SK-N-SH treated with all-trans-retinoic acid at 6 μM for 48 hours (cell line): ENCODE results near the gene OSBPL2.

Experiments used
- ATAC-seq: fragments of 200-7000 bp; cut with Tn5 transposase; 3 replicates; pipeline ENCODE4 v1.9.1; 2020; ENCODE audit warnings: mild to moderate bottlenecking, moderate library complexity
- ARNTL ChIP-seq: fragments of 450-650 bp; formaldehyde crosslinking; IDR thresholded peaks from 2 replicates; pipeline ENCODE4 v1.5.0; 2020; ENCODE audit warnings: low read depth, mild to moderate bottlenecking, moderate library complexity, borderline replicate concordance
- BACH2 ChIP-seq: fragments of 250-450 bp; sonication (Bioruptor Pico); IDR thresholded peaks from 2 replicates; pipeline ENCODE4 v1.9.0; 2021; ENCODE audit warnings: mild to moderate bottlenecking, borderline replicate concordance
- CSDC2 ChIP-seq: fragments of 250-450 bp; sonication (Bioruptor Pico); IDR thresholded peaks from 2 replicates; pipeline ENCODE4 v1.5.0; 2020; ENCODE audit warnings: mild to moderate bottlenecking, moderate library complexity
- ISL1 ChIP-seq: fragments of 250-450 bp; sonication (Bioruptor Pico); IDR thresholded peaks from 2 replicates; pipeline ENCODE4 v2.1.2; 2022; ENCODE audit warnings: mild to moderate bottlenecking, moderate library complexity
- PPARA ChIP-seq: fragments of 250-450 bp; sonication (Bioruptor Pico); IDR thresholded peaks from 2 replicates; pipeline ENCODE4 v1.5.0; 2020; ENCODE audit warnings: mild to moderate bottlenecking, borderline replicate concordance
- SNAI2 ChIP-seq: fragments of 250-450 bp; sonication (Bioruptor Pico); IDR thresholded peaks from 2 replicates; pipeline ENCODE4 v1.5.0; 2020; ENCODE audit warnings: mild to moderate bottlenecking, moderate library complexity
- ZC3H10 ChIP-seq: fragments of 250-450 bp; sonication (Bioruptor Pico); IDR thresholded peaks from 2 replicates; pipeline ENCODE4 v1.5.1; 2021; ENCODE audit warnings: mild to moderate bottlenecking, moderate library complexity
- ZFP3 ChIP-seq: fragments of 250-450 bp; sonication (Bioruptor Pico); IDR thresholded peaks from 2 replicates; pipeline ENCODE4 v1.5.0; 2020; ENCODE audit warnings: mild to moderate bottlenecking, moderate library complexity
- ZFP30 ChIP-seq: fragments of 450-650 bp; formaldehyde crosslinking; IDR thresholded peaks from 2 replicates; pipeline ENCODE4 v1.5.0; 2022; ENCODE audit warnings: mild to moderate bottlenecking, moderate library complexity
- ZNF565 ChIP-seq: fragments of 450-650 bp; formaldehyde crosslinking; conservative IDR thresholded peaks from 2 replicates; pipeline ENCODE4 v1.5.0; 2020; ENCODE audit warnings: low read depth, mild to moderate bottlenecking, moderate library complexity
- ZNF70 ChIP-seq: fragments of 450-650 bp; formaldehyde crosslinking; IDR thresholded peaks from 2 replicates; pipeline ENCODE4 v1.5.0; 2020; ENCODE audit warnings: mild to moderate bottlenecking, moderate library complexity
- ZNF8 ChIP-seq: fragments of 450-650 bp; formaldehyde crosslinking; IDR thresholded peaks from 2 replicates; pipeline ENCODE4 v1.5.0; 2020; ENCODE audit warnings: mild to moderate bottlenecking, moderate library complexity
- TF ChIP-seq, protein P1 (sequence below): fragments of 250-450 bp; sonication (Bioruptor Pico); IDR thresholded peaks from 2 replicates; pipeline ENCODE4 v1.8.0; 2021; ENCODE audit warnings: low read depth, mild to moderate bottlenecking, moderate library complexity, borderline replicate concordance
- TF ChIP-seq, protein P2 (sequence below): fragments of 250-450 bp; sonication (Bioruptor Pico); IDR thresholded peaks from 2 replicates; pipeline ENCODE4 v1.5.0; 2020; ENCODE audit warnings: mild to moderate bottlenecking, moderate library complexity
- TF ChIP-seq, protein P3 (sequence below): fragments of 250-450 bp; sonication (Bioruptor Pico); IDR thresholded peaks from 2 replicates; pipeline ENCODE4 v1.5.1; 2020; ENCODE audit warnings: low read depth, mild to moderate bottlenecking, moderate library complexity

The OSBPL2 gene

DNA sequence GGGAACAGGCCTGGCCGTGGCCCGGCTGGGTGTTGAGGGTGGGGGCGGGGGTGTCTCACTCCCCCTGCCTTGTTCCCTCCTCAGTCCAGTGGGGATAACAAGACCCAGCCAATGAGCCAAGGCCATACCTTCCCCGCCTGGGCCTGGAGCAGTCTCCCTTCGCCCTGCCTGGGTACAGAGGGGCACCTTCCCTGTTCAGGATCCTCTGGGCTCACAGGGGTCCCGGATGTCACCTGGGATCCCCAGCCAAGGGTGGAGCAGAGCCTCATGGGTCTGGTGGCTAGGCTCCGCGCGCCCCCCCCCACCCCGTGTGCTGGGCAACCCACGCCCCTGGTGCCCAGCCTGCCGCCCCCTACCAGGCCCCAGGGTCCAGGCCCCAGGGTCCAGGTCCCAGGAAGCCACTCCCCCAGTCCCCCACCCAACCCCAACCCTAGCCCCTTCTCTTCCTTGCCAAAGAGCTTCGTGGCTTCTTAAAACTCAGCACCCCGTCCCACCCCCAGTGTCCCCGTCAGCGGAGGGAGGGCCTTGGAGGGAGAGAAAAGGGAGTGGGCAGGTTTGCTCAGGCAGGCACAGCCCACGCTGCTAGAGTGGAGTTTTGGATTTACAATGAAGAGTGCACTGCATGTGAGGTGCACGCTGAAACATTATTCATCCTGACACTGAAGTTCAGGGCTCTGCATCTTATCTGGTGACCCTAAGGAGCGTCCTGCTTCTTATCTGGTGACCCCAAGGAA lies 30.1 kb upstream of the OSBPL2 start (continued):
- TF ChIP-seq ZNF70 (CRISPR knock-in tag), result no peak

DNA sequence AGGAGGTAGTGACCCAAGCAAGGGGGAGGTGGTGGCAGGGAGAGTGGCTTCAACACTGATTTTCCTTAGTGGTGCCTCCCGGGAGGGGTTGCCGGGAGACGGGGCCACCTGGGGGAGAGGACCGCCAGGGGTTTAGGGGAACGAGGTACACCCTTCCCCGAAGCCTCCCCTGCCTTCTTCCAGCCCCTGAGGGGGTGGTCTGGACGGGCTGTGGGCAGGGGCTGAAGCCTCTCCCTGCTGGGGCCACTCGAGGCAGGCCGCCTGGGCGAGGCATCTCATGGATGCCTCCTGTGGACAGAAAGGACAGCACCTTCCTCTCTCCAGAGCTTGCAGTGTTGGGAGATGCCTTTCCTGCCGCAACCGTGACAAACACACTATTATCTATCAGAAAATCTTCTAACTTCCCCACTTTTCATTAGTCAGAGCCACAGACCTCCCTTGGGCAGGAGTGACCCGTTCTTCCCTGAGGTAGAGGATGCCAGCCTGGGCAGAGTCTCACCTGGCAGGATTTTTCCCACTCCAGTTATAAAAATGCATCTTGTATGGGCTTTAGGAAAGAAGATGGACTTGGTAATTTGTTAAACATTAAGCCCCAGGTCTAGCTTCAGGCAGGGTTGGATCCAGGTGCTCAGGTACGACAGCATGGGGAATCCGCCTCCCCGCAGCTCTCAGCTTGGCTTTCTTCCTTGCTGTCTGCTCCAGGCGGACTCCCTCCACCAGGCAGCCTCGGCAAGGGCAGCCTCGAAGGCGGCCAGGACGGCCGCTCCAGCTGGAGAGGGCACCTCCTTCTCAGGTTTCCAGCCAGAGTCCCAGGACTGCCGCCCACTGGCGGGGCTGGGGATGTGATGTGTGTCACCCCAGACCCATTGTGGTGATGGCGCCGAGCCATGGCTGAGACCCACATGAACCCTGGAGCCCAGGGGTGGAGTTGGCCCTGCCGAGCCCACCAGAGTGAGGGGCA lies 29.2 kb upstream of the OSBPL2 start:
- no peak for TF ChIP-seq ZNF70 (CRISPR knock-in tag)
- peak; percentile 10; the same call in 2 of the 3 replicates for ATAC-seq

DNA sequence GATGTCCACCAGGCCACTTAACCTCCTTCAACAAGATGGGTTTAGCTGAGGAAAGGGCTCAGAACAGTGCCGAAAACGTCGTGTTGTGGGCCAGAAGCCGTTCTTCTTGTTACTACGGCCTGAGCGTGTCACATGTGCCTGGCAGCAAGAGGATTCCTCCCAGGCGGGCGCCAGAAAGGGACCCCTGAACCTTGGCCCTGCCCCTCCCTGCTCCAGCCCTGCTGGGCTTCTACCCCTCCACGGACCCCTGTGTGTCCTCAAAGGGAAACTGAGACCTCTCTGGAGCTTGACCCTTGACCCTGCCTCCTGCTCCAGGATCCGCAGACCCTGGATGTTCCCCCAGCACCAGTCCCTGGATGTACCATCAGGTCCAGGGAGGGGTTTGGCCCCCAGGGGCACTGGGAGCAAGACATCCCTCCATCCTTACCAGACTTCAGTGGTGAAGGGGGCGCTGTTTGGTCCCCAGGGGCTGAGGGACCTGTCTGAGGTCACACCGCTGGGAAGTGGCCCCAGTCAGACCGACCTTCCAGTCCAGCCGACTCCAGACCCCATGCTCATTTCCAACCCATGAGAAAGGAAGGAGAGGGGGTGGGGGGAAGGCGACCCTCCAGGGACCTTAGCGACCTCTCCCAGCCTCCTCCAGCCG lies 28.3 kb upstream of the OSBPL2 start:
- no peak for TF ChIP-seq ARNTL (CRISPR knock-in tag)
- TF ChIP-seq ISL1 (CRISPR knock-in tag), result no peak
- TF ChIP-seq CSDC2 (CRISPR knock-in tag), result no peak
- no peak for TF ChIP-seq SNAI2 (CRISPR knock-in tag)
- TF ChIP-seq, protein P1, sequence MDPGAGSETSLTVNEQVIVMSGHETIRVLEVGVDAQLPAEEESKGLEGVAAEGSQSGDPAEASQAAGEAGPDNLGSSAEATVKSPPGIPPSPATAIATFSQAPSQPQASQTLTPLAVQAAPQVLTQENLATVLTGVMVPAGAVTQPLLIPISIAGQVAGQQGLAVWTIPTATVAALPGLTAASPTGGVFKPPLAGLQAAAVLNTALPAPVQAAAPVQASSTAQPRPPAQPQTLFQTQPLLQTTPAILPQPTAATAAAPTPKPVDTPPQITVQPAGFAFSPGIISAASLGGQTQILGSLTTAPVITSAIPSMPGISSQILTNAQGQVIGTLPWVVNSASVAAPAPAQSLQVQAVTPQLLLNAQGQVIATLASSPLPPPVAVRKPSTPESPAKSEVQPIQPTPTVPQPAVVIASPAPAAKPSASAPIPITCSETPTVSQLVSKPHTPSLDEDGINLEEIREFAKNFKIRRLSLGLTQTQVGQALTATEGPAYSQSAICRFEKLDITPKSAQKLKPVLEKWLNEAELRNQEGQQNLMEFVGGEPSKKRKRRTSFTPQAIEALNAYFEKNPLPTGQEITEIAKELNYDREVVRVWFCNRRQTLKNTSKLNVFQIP (CRISPR knock-in tag), result no peak
- no peak for TF ChIP-seq ZNF565 (CRISPR knock-in tag)
- no peak for ATAC-seq

DNA sequence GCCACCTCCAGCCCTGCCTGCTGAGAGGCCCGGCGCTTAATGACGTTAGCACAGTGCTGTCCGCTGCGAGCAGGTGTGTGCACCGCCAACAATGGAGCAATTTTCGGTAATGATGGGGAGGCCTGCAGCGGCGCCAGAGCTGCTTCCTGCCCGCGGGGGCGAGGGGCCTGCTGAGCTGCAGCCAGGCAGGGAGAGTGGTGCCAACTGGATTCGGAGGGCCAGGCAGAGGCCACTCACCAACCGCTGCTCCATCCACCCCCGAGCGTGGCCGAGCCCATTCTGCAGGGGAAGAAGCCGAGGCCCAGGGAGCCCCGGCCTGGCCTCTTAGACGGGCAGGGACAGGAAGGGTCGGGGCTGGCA lies 27.8 kb upstream of the OSBPL2 start:
- no peak for ATAC-seq
- TF ChIP-seq, protein P1 (CRISPR knock-in tag), result no peak
- TF ChIP-seq, protein P2, sequence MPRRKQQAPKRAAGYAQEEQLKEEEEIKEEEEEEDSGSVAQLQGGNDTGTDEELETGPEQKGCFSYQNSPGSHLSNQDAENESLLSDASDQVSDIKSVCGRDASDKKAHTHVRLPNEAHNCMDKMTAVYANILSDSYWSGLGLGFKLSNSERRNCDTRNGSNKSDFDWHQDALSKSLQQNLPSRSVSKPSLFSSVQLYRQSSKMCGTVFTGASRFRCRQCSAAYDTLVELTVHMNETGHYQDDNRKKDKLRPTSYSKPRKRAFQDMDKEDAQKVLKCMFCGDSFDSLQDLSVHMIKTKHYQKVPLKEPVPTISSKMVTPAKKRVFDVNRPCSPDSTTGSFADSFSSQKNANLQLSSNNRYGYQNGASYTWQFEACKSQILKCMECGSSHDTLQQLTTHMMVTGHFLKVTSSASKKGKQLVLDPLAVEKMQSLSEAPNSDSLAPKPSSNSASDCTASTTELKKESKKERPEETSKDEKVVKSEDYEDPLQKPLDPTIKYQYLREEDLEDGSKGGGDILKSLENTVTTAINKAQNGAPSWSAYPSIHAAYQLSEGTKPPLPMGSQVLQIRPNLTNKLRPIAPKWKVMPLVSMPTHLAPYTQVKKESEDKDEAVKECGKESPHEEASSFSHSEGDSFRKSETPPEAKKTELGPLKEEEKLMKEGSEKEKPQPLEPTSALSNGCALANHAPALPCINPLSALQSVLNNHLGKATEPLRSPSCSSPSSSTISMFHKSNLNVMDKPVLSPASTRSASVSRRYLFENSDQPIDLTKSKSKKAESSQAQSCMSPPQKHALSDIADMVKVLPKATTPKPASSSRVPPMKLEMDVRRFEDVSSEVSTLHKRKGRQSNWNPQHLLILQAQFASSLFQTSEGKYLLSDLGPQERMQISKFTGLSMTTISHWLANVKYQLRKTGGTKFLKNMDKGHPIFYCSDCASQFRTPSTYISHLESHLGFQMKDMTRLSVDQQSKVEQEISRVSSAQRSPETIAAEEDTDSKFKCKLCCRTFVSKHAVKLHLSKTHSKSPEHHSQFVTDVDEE (CRISPR knock-in tag), result no peak
- TF ChIP-seq ISL1 (CRISPR knock-in tag), result no peak

DNA sequence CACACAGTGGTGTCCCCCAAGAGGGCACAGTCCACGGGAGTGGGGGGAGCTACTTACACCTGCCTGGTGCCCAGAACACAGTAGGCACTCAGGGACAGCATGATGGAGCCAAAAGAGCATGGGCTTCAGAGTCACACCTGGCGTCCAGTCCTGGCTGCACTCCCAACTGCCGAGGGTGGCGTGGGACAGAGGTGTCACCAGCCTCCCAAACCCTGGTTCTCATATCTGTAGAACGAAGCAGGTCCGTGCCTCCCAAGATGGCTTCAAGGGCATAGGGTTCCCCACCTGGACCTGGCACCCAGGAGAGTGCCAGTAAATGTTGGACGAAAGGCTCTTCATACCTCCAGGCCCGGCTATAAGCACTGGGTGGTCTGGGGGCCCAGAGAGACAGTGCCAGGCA lies 27.1 kb upstream of the OSBPL2 start:
- no peak for ATAC-seq
- TF ChIP-seq ZNF70 (CRISPR knock-in tag) (no peak), BACH2 (CRISPR knock-in tag) (no peak), ISL1 (CRISPR knock-in tag) (no peak), ARNTL (CRISPR knock-in tag) (no peak), ZFP30 (CRISPR knock-in tag) (no peak), ZC3H10 (CRISPR knock-in tag) (no peak), ZFP3 (CRISPR knock-in tag) (no peak), ZNF565 (CRISPR knock-in tag) (no peak), ZNF8 (no peak), PPARA (CRISPR knock-in tag) (no peak)
- TF ChIP-seq, protein P3, sequence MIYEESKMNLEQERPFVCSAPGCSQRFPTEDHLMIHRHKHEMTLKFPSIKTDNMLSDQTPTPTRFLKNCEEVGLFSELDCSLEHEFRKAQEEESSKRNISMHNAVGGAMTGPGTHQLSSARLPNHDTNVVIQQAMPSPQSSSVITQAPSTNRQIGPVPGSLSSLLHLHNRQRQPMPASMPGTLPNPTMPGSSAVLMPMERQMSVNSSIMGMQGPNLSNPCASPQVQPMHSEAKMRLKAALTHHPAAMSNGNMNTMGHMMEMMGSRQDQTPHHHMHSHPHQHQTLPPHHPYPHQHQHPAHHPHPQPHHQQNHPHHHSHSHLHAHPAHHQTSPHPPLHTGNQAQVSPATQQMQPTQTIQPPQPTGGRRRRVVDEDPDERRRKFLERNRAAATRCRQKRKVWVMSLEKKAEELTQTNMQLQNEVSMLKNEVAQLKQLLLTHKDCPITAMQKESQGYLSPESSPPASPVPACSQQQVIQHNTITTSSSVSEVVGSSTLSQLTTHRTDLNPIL (CRISPR knock-in tag), result no peak
- TF ChIP-seq, protein P1 (CRISPR knock-in tag), result no peak
